GM11168 (cell line): ENCODE results near the gene FREM1.

ENCODE experiments used
- in situ Hi-C: fragments of 300-500 bp; cut with MboI; formaldehyde crosslinking; loops from one replicate; pipeline ENCODE4 v1.12.0; 2022; ENCODE audit warnings: low sequenced_read_pairs; ENCODE audit not compliant: unreplicated experiment

The FREM1 gene

DNA sequence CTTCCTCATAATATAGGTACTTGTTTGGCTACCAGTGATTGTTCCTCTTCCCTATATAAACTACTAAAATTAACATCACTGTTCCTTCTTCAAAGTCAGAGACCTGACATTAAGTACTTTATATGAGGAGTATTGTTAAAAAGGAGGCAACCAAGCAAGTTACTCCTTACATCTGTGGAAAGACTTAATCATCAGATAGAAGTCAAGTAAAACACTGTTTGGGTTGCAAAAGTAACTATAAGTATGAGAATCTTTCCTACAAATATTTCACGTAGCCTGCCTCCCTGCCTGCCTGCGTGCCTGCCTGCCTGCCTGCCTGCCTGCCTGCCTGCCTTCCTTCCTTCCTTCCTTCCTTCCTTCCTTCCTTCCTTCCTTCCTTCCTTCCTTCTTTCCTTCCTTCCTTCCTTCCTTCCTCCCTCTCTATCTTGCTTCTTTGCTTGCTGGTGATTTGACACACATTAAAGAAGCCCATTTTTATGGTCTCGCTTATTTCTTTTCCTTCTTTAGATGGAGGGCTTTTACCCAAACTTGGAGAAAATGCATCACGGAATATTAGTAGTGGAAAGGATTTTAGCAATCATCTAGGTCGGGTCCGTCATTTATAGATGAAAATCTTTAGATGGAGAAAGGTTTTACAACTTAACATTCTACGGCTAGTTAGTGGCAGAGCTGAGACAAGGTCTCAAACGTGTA, 190.9 kb downstream of the FREM1 start:
- in situ Hi-C loops, result no loop called here

DNA sequence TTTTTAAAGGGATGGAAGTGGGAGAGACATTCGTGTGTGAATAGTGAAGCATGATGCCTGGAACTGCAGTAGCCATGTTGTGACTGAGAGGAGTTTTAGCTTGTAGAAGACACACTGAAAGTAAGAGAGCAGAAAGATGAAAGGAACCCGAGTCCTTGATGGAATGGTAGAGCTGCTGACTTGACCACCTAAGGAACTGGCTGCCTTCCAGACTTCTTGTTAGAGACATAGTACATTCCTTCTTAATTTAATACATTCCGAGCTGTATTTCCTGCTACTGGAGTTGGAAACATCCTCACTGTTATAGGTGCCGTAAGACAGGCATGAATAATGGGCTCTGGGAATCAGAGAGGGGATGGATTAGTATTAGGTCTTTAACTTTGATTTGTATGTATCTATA, 195.1 kb downstream of the FREM1 start:
- in situ Hi-C loops, result no loop called here

DNA sequence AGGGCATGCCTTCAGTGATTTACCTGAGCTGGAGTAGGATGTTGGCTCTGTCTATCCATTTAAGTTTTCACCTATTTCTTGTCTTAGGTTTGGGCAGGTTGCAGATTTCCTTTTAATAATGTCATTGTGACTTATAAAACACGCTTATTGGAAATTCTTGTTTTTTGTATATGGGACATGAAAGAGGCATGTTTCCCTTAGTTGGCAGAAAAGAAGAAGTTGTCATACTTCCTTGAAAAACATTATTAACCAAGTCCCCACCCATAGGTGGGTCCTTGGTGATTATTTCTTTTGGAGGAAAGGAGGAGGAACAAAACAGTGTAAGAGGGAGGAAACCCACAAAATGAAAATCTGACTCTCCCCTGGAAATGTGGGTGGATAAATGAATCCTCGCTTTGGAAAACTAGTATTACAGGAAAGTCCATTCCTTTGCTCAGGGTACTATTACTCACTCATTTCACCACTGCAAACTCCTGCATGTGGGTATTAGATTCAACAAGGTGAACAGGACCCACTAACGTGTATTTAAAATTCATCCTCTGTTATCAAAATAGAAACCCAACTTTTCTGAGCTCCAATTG, 197.0 kb downstream of the FREM1 start:
- in situ Hi-C loops, result no loop called here

DNA sequence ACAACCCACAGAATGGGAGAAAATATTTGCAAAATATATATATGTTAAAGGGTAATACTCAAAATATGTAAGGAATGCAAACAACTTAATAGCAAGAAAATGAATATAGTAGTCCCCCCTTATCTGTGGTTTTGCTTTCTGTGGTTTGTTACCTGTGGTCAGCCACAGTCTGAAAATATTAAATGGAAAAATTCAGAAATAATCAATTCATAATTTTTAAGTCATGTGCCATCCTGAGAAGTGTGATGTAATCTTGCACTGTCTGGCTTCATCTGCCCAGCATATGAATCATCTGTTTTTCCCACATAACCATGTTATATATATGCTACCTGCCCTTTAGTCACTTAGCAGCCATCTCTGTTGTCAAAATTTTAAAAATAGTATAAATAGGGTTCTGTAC, 199.4 kb downstream of the FREM1 start:
- in situ Hi-C loops, result no loop called here

DNA sequence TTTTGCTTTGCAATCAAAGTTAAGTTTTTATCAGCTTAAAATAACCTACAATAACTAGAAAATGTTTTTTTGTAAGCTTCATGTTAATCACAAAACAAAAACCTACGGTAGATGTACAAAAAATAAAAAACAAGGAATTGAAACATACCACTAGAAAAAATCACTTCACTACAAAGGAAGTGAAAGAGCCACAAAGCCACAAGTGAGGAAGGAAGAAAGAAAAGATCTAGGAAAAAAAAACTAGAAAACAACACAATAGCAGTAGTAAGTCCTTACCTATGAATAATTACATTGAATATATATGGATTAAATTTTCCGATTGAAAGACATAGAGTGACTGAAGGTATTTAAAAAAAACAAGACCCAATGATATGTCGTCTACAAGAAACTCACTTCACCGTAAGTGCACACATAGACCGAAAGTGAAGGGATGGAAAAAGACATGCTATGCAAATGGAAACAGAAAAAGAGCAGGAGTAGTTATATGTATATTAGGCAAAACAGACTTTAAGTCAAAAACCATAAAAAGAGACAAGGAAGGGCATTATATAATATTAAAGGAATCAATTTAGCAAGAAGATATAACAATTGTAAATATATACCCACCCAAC, 203.6 kb downstream of the FREM1 start:
- in situ Hi-C loops, result no loop called here

DNA sequence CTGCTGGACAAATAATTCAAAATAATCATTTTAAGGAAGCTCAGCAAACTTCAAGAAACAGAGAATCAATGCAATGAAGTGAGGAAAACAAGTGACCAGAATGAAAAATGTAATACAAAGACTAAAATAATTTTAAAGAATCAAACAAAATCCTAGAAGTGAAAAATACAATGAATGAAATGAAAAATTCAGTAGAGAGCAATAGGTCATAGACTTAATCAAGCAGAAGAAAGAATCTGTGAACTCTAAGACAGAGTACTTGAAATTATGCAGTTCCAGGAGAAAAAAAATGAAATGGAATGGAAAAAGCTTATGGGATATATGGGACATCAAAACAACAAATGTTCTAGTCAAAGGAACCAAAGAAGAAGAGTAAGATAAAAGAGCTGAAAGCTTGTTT, 205.1 kb downstream of the FREM1 start:
- in situ Hi-C loops, result no loop called here

DNA sequence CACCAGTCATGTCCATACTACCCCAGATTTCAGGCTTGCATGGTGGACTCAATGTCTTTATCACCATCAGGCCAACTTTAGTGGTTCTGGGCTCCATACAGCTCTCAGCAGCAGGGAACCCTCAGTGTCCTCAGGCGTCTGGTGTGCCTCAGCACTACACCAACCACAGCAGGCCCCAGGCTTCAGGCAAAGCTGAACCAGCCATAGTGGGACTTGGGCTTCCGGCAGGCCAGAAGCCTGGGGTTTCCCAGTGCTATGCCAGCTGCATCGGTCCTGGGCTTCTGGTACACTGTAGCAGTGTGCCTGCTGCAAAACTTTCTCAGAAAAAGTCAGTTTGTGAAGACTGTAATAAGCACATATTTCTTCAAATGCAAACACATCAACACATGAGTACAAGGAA, 205.9 kb downstream of the FREM1 start:
- in situ Hi-C loops, result no loop called here

DNA sequence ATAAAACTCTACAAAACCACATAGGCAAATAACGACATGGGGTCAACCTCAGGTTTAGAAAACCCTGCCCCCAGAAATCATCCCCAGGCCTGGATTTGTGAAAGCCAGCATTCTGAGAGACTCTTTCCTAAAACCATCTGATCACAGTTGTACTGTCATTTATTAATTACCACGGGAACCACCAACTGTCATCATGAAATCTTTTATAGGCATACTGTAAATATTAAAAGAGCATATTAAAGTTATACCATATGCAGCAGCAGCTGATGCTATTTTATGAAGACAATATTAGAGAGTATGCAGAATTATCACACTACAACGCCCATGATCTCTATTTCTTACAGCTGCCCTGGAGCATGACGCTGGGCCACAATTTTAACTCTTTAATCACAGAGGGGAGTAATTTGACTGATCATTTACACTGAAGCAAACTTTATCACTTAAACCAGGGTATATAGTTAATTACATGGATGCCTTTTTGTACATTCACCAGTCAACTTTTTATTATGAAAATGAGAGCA, 208.0 kb downstream of the FREM1 start:
- in situ Hi-C loops, result no loop called here

DNA sequence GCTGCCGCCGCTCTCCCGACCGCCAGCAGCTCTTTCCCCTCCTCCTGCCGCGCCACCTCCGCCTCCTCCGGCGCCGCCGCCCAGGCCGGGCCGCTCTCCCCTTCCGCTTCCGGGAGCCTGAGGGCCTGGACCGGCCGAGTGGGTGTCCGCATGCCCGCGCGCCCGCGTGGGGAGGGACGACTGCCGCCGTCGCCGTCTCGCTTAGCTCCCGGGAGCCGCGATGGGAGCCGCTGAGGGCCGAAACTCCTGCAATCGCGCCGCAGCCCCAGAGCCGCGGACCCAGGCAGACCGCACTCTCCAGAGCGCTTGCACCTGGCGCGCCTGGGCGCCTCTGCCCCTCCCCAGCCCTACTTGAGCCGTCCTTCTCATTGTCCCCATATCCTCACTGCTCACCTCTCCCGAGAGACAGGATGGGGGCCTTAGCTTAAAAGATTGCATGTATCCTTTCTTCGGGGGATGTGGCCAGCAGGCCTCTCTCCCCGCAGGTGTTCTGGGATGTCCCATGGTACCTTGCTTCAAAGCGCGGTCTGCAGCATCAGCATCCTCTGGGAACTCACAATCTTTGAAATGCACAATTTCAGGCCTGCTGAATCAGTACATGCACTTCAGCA, 216.9 kb downstream of the FREM1 start, which contains the start of gene ZDHHC21:
ZDHHC21 (minus strand) TSS at position 182 of the 611 bp plus-strand sequence. CDS start 19,092 bp downstream, outside the sequence.
- in situ Hi-C loops, result no loop called here

DNA sequence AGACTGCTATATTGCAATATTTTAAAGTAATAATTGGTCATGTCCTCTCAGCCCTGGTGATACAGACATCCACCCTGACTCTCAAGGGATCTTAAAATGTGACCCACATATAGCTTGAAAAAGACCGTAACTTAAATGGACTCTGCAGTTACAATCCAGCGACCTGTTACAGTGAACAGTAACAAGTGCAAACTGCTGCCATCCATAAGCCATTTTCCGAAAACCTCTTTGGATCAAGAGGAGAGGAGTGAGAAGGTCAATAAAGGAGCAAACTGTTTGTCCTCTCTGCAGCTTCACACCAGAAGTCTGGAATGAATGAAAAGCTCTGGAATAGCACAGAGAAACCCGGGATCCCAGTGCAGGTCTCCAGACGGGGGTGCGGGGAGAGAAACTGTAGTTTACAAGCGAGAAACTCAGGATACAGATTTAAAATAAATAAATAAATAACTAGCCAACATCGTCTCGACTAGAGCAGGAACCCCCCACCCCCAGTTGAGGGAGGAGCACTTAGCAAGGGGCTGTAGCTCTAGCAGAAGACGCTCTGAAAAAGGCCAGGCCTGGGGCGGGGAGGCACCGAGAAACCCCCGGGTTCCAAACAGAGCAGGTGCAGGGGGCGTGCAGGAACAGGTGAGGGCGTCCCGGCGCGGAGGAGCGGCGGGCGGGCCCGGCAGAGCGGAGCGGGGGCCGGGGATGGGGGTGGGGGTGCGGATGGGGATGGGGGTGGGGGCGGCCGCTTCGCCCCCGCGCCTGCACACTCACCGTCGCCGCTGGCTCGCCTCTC, 217.6 kb downstream of the FREM1 start:
- in situ Hi-C loops, result no loop called here

DNA sequence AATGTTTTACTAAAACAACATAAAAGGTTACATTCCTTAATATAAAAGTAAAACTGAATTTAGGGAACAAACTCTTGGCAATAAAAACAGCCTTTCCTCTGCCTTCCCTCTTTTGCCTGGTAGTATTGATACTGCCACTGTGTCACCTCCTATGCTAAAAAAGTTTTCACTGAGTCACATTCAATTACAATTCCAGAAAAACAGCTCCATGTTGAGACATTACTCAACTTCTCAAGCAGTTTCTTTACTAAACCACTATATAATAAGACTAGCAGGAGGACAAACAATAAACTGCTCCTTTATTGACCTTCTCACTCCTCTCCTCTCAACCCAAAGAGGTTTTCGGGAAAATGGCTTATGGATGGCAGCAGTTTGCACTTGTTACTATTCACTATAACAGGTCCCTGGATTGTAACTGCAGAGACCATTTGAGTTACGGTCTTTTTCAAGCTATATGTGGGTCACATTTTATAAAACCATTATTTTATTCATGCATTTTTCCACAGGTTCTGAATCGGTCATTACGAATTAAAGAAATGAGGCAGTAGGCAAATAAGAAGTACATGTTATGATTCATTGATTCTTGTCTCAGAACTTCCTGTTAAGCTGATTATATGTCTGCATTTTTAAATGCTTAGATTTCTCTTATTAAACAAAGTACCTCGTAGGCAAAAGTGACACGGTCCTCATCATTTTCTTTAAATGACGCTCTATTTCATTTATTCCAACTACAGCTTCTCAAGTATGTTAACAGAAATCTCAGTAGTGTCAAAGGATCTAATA, 219.1 kb downstream of the FREM1 start:
- in situ Hi-C loops, result no loop called here

DNA sequence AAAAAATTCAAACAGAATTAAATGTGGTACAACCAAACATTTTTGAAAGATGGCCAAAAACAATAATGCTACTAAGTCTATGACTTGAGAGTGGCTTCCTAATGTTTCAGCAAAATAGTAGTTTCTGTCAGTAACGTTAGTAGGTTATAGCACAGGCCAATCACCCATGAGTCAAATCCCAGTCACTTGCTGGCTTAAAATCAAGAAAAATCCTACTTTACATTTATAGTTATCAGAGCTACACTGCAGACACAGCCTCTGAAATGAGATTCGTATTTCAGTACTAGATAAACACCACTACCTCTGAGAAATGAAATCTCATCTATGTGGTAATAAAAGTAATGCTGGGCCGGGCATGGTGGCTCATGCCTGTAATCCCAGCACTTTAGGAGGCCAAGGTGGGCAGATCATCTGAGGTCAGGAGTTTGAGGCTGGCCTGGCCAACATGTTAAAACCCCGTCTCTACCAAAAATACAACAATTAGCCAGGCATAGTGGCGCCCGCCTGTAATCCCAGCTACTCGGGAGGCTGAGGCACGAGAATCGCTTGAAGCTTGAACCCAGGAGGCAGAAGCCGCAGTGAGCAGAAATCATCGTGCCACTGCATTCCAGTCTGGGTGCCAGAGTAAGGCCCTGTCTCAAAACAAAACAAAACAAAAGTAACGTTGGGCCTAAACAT, 223.0 kb downstream of the FREM1 start:
- in situ Hi-C loops, result no loop called here

DNA sequence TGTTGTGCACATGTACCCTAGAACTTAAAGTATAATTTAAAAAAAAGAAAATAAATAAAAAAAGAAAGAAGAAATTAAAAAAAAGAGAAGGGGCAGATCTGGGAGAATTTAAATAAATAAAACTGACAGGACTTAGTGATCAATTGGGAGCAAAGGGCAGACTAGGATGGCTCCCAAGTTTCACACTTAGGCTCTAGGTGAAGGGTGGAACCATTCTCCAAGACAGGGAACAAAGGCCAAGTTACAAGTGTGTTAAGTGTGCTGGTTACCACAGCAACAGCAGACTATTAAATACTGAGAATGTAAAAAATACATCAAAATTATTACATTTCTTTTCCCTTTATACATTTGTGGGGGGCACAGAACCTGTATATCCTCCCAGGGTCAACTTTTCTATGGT, 224.1 kb downstream of the FREM1 start:
- in situ Hi-C loops, result no loop called here
